HUES6 (cell line): ENCODE data around the gene SCGB1C2.

Experiments
- H3K27ac ChIP-seq: 2 replicates; pipeline ENCODE4 v1.7.0; 2013; ENCODE audit warnings: low read depth, mild to moderate bottlenecking, low read length, inconsistent platforms
- H3K27me3 ChIP-seq: 2 replicates; pipeline ENCODE4 v1.6.1; 2013; ENCODE audit warnings: low read length; ENCODE audit not compliant: control insufficient read depth, insufficient read depth
- H3K36me3 ChIP-seq: 2 replicates; pipeline ENCODE4 v1.6.1; 2013; ENCODE audit warnings: low read length; ENCODE audit not compliant: control insufficient read depth, insufficient read depth
- H3K4me1 ChIP-seq: 2 replicates; pipeline ENCODE4 v1.6.1; 2013; ENCODE audit warnings: low read length; ENCODE audit not compliant: control insufficient read depth, insufficient read depth
- H3K4me3 ChIP-seq: 2 replicates; pipeline ENCODE4 v1.5.1; 2013; ENCODE audit warnings: low read depth, low read length
- H3K9ac ChIP-seq: one replicate; pipeline ENCODE4 v1.6.1; 2013; ENCODE audit warnings: mild to moderate bottlenecking, low read length
- H3K9me3 ChIP-seq: 2 replicates; pipeline ENCODE4 v1.6.1; 2013; ENCODE audit warnings: low read depth, low read length; ENCODE audit not compliant: control insufficient read depth, insufficient read depth

The SCGB1C2 gene

GRCh38 chr17:183021-183420 lies 45.7 kb downstream of the SCGB1C2 start:
- Histone ChIP-seq H3K4me3 (no peak overlapping the region), H3K36me3 (no peaks in the 10 kb centered on the region), H3K27me3 (peaks cover 73% of the 10 kb centered on the region), H3K4me1 (peaks cover 16% of the 10 kb centered on the region), H3K9ac (no peak overlapping the region), H3K27ac (no peak overlapping the region), H3K9me3 (no peaks in the 10 kb centered on the region)

GRCh38 chr17:185445-186138 lies 48.2 kb downstream of the SCGB1C2 start:
- Histone ChIP-seq H3K9ac (no peak overlapping the region), H3K4me1 (peaks cover 12% of the 10 kb centered on the region), H3K27ac (no peak overlapping the region), H3K4me3 (no peak overlapping the region), H3K36me3 (no peaks in the 10 kb centered on the region), H3K9me3 (no peaks in the 10 kb centered on the region), H3K27me3 (peaks cover 48% of the 10 kb centered on the region)

- H3K27me3 ChIP-seq, result peaks cover 33% of the 10 kb centered on the region
- no peaks in the 10 kb centered on the region for H3K36me3 ChIP-seq
- no peak overlapping the region for H3K9ac ChIP-seq
- H3K4me3 ChIP-seq, result no peak overlapping the region
- peaks cover 7% of the 10 kb centered on the region for H3K4me1 ChIP-seq
- no peak overlapping the region for H3K27ac ChIP-seq
- H3K9me3 ChIP-seq, result no peaks in the 10 kb centered on the region
Measured at GRCh38 chr17:187130-187529, 49.8 kb downstream of the SCGB1C2 start.
